Measurements from ENCODE around the gene RPEL1. TPM values are rescaled to one million over a fixed set of nuclear protein-coding genes. Genes with fewer than 3 reads are reported as not detected.

The RPEL1 gene
- total RNA-seq, 1 experiment from 2014 or later = 0.10 TPM

- Histone ChIP-seq H3K9me2 (ENCODE audit: insufficient read depth) (no peaks in the 10 kb centered on the region), H3K27ac (ENCODE audit: low read depth, low read length) (peak overlapping the region; percentile 89), H3K9me3 (ENCODE audit: control insufficient read depth in 1 of 2, insufficient read depth in 1 of 2, low read depth in 1 of 2, low read length in 2 of 2) (no peaks in the 10 kb centered on the region), H3K79me2 (ENCODE audit: insufficient read depth, low read length) (no peaks in the 10 kb centered on the region), H3K4me1 (ENCODE audit: control insufficient read depth in 1 of 2, insufficient read depth in 2 of 2, low read length in 2 of 2) (peaks cover 44 to 59% of the 10 kb centered on the region in 2 experiments), H4K20me1 (ENCODE audit: insufficient read depth) (no peaks in the 10 kb centered on the region), H3K4me3 (replicated peaks in 1 of 2; ENCODE audit: low read depth in 1 of 2, low read length in 2 of 2) (peak overlapping the region in 1 of 2 experiments; percentile 46; a peak in 2 of 4 replicates), H2AFZ (ENCODE audit: low read depth, low read length, poor library complexity, severe bottlenecking) (peak overlapping the region; percentile 100), H3K36me3 (ENCODE audit: control insufficient read depth in 1 of 2, insufficient read depth in 2 of 2, low read length in 2 of 2) (no peaks in the 10 kb centered on the region), H3K27me3 (ENCODE audit: insufficient read depth, low read length) (no peaks in the 10 kb centered on the region), H3K4me2 (ENCODE audit: low read length) (peak overlapping the region; percentile 67), H3K9ac (ENCODE audit: low read length) (peak overlapping the region; percentile 3)
- intact Hi-C loops (cut with micrococcal nuclease) = no loop called here
- ATAC-seq (peak; percentile 39), DNase-seq (ENCODE audit: low read depth, low spot score) (peak; percentile 59)
- TSS peak; percentile 50 for BruUV-seq (replicated peaks)
- TF ChIP-seq JUND (IDR thresholded peaks at IDR 0.05) (no peak), EGR1 (IDR thresholded peaks at IDR 0.05; ENCODE audit: low read depth) (no peak), SRF (IDR thresholded peaks at IDR 0.05; ENCODE audit: low read depth) (no peak), POLR2AphosphoS5 (IDR thresholded peaks at IDR 0.05; ENCODE audit: low read depth, low read length) (peak; percentile 38; the same call in 1 of the 2 replicates)
- ChIA-PET POLR2A (interaction anchor here (1.1 to 3.9 kb wide), 5 partner anchors 8 to 48 kb away, joined by 3 to 34 read pairs (median 5); partner anchors contain the start of gene NT5C2), CTCF (interaction anchor here (1.6 to 2.9 kb wide), 2 partner anchors 9 to 12 kb away, joined by 5 to 16 read pairs; no protein-coding TSS in a partner anchor), RAD21 (ENCODE audit: low non-redundant PET in 1 of 2, low total read pairs in 2 of 2, uncharacterized antibody in 2 of 2, unreplicated experiment in 2 of 2) (interaction anchor here in 1 of 2 experiments (0.7 to 1.1 kb wide), 3 partner anchors 9 to 141 kb away, joined by 3 to 4 read pairs (median 3); no protein-coding TSS in a partner anchor)
Observed at GRCh38 chr10:103232772-103233488, 12.8 kb upstream of the RPEL1 start.

DNA sequence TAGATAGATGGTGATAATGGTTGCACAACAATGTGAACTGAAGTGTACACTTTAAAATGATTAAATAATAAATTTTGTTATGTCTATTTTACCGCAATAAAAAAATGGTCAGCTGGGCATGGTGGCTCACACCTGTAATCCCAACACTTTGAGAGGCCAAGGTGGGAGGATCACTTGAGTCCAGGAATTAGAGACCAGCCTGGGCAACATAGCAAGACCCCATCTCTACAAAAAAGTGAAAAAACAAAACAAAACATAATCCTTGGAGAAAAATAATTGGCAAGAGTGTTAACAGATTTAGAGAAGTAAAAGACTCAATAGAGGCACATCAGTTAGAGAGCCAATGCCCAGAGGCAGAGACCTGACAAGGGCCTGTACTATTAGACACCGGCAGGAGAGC, 9.9 kb upstream of the RPEL1 start:
- ChIA-PET RAD21 (ENCODE audit: low non-redundant PET in 1 of 2, low total read pairs in 2 of 2, uncharacterized antibody in 2 of 2, unreplicated experiment in 2 of 2) (no interaction called here), POLR2A (no interaction called here), CTCF (no interaction called here)
- Histone ChIP-seq H3K27ac (ENCODE audit: low read depth, low read length) (no peak overlapping the region), H3K79me2 (ENCODE audit: insufficient read depth, low read length) (no peaks in the 10 kb centered on the region), H3K27me3 (ENCODE audit: insufficient read depth, low read length) (no peaks in the 10 kb centered on the region), H4K20me1 (ENCODE audit: insufficient read depth) (no peaks in the 10 kb centered on the region), H3K4me2 (ENCODE audit: low read length) (no peak overlapping the region), H3K36me3 (ENCODE audit: control insufficient read depth in 1 of 2, insufficient read depth in 2 of 2, low read length in 2 of 2) (no peaks in the 10 kb centered on the region), H3K4me1 (ENCODE audit: control insufficient read depth in 1 of 2, insufficient read depth in 2 of 2, low read length in 2 of 2) (peaks cover 56 to 62% of the 10 kb centered on the region in 2 experiments), H3K4me3 (replicated peaks in 1 of 2; ENCODE audit: low read depth in 1 of 2, low read length in 2 of 2) (no peak overlapping the region), H3K9ac (ENCODE audit: low read length) (no peak overlapping the region), H3K9me2 (ENCODE audit: insufficient read depth) (no peaks in the 10 kb centered on the region), H2AFZ (ENCODE audit: low read depth, low read length, poor library complexity, severe bottlenecking) (no peak overlapping the region), H3K9me3 (ENCODE audit: control insufficient read depth in 1 of 2, insufficient read depth in 1 of 2, low read depth in 1 of 2, low read length in 2 of 2) (no peaks in the 10 kb centered on the region)
- no TSS peak for BruUV-seq (replicated peaks)
- TF ChIP-seq JUND (IDR thresholded peaks at IDR 0.05) (no peak), POLR2AphosphoS5 (IDR thresholded peaks at IDR 0.05; ENCODE audit: low read depth, low read length) (no peak), FOSL1 (IDR thresholded peaks at IDR 0.05; ENCODE audit: low read depth) (no peak), YY1 (IDR thresholded peaks at IDR 0.05; ENCODE audit: extremely low read depth, insufficient replicate concordance, low read depth, low read length) (no peak), SRF (IDR thresholded peaks at IDR 0.05; ENCODE audit: low read depth) (no peak), RAD21 (IDR thresholded peaks at IDR 0.05; ENCODE audit: low read depth) (no peak), POLR2A (IDR thresholded peaks at IDR 0.05; ENCODE audit: borderline replicate concordance, extremely low read depth, insufficient read depth, insufficient read length) (no peak), TCF7L2 (IDR thresholded peaks at IDR 0.05; ENCODE audit: borderline replicate concordance, extremely low read depth, insufficient read depth, insufficient read length) (no peak)
- TF ChIP-seq, protein P1, sequence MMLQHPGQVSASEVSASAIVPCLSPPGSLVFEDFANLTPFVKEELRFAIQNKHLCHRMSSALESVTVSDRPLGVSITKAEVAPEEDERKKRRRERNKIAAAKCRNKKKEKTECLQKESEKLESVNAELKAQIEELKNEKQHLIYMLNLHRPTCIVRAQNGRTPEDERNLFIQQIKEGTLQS (IDR thresholded peaks at IDR 0.05) = no peak
- TF ChIP-seq, protein P2, sequence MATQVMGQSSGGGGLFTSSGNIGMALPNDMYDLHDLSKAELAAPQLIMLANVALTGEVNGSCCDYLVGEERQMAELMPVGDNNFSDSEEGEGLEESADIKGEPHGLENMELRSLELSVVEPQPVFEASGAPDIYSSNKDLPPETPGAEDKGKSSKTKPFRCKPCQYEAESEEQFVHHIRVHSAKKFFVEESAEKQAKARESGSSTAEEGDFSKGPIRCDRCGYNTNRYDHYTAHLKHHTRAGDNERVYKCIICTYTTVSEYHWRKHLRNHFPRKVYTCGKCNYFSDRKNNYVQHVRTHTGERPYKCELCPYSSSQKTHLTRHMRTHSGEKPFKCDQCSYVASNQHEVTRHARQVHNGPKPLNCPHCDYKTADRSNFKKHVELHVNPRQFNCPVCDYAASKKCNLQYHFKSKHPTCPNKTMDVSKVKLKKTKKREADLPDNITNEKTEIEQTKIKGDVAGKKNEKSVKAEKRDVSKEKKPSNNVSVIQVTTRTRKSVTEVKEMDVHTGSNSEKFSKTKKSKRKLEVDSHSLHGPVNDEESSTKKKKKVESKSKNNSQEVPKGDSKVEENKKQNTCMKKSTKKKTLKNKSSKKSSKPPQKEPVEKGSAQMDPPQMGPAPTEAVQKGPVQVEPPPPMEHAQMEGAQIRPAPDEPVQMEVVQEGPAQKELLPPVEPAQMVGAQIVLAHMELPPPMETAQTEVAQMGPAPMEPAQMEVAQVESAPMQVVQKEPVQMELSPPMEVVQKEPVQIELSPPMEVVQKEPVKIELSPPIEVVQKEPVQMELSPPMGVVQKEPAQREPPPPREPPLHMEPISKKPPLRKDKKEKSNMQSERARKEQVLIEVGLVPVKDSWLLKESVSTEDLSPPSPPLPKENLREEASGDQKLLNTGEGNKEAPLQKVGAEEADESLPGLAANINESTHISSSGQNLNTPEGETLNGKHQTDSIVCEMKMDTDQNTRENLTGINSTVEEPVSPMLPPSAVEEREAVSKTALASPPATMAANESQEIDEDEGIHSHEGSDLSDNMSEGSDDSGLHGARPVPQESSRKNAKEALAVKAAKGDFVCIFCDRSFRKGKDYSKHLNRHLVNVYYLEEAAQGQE (IDR thresholded peaks at IDR 0.05; ENCODE audit: low read depth) = no peak
- ATAC-seq (no peak), DNase-seq (ENCODE audit: low read depth, low spot score) (no peak)
- intact Hi-C loops (cut with micrococcal nuclease) = no loop called here

Measured in HCT116 (cell line).